SIG-M5 (cell line): ENCODE results near the gene KIR3DL3.
"Not testable (repeated sequence)": the region's sequence is repeated elsewhere in the genome, so short reads cannot be mapped to it uniquely, and the experiment has no call there.

ENCODE experiments used
- DNase-seq: peaks from one replicate; lab custom pipeline; 2025; lab: John Stamatoyannopoulos, UW

The KIR3DL3 gene

DNA sequence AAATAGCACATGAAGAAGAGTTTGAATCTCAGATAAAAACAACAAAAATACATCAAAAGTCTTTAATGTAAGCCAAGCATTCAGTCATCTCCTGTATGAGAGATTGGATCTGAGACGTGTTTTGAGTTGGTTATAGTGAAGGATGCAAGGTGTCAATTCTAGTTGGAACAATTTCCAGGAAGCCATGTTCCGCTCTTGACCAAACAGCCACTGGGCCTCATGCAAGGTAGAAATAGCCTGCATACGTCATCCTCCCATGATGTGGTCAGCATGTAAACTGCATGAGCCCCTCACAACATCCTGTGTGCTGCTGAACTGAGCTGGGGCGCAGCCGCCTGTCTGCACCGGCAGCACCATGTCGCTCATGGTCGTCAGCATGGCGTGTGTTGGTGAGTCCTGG, at the start of gene KIR3DL3:
KIR3DL3 (plus strand) TSS at position 301 of the 400 bp plus-strand sequence; CDS start at position 356, 55 bp downstream.
- no peak for DNase-seq

DNA sequence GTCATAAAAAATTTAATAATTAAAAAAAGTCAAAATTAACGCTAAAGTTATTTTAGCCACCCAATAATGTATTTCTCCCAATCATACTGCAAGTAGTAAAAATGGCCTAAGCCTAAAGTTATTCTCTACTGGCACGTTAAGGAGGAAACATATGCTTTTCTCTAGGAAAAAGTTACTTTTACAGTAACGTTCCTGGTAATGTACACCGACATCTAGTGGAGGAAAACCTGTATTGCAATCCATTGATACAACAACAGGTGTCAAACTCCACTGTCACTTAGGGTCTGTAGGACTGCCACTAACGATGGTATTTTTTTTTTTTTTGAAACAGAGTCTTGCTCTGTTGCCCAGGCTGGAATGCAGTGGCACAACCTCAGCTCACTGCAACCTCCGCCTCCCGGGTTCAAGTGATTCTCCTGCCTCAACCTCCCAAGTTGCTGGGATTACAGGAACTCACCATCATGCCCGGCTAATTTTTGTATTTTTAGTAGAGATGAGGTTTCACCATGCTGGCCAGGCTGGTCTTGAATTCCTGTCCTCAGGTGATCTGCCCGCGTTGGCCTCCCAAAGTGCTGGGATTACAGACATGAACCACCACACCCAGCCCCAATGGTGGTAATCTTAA, 47.9 kb upstream of the KIR3DL3 start:
- not testable (repeated sequence) for DNase-seq

DNA sequence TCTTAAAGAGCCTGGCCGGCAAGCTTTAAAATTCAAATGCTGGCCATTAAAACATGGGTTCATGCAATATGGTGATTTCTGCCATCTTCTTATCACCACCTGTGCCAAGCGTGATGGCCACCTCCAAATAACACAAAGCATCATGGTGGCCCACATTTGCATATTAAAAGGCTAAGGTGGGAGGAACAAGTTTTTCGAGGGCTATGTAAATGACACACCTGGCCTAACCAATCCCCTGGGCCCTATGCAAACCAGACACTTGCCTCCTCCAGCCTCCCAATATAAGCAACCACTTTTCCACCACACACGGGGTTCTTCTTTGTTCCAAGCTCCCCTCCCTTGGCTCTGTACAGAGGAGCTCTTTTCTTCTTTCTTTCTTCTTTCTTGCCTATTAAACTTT, 47.0 kb upstream of the KIR3DL3 start:
- DNase-seq, result no peak

DNA sequence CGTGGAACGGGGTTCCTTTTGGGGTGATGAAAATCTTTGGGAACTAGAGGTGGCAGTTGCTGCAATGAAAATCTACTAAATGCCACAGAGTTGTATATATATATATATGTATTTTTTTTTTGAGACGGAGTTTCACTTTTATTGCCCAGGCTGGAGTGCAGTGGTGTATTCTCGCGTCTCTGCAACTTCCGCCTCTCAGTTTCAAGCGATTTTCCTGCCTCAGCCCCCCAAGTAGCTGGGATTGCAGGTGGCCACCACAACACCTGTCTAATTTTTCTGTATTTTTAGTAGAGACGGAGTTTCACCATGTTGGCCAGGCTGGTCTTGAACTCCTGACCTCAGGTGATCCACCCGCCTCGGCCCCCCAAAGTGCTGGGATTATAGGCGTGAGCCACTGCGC, 42.6 kb upstream of the KIR3DL3 start:
- not testable (repeated sequence) for DNase-seq

DNA sequence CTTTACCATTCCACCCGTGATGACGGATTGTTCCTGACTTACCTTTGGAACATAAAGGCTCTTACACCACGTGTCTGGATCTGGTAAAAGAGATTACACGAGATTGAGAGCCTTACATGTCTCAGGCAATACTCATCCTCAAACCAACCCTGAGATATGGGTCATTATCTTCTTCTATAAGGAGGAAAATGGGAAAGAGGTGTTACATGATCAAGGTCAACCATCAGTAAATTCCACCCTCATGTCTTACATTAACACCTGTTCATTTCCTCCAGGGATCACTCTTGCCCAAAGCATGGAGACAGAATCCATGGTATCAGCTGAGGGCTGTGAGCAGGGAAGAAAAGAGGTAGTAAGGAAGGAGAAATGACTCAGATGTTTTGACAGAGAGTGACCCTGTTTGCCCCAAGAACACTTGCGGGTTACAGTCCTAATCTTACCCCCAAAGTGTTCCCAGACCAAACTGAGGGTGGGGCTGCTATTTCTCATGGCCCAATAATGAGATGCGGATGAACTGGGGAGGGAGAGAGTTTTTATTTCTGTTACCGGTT, 41.9 kb upstream of the KIR3DL3 start:
- no peak for DNase-seq

DNA sequence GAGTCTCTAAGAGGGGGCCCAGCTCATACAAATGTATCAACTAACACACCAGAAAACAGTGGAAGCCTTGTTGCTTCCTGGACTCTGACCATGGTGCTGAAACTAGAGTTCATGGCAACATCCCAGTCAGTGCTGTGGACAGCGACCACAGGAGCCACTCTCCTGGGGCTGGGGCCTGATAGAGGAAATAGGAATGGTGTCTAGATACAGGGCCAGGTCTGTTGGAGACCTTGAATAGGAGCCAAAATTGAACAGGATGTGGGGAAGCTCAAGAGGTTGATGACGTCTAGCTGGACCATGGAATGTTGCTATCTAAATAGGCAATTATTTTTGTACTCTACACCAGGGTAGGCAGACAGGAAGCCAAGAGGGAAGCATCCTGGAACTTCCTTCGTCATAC, 39.7 kb upstream of the KIR3DL3 start:
- no peak for DNase-seq

DNA sequence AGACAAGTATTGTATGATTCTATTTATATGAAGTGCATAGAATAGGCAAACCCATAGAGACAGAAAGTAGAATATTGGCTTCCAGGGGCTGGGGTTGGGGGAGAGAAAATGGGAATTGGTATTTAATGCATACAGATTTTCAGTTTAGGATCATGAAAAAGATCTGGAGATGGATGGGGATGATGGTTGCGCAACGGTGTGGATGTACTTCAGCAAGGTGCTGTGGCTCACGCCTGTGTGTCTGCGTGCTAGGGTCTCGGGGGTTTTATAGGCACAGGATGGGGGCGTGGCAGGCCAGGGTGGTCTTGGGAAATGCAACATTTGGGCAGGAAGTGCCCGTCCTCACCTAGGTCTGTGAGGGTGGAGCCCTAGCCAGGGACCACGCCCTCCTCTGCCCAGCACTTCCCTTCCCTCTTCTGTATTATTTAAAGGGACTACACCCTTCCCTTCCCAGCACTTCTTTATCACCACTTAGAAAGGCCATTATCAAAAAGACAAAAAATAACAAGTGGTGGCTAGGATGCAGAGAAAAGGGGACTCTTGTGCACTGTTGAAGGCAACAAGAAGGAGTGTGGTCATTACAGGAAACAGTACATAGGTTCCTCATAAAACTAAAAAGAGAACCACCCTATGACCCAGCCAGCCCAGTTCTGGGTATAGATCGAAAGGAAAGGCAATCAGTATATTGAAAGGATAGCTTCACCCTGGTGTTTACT, 32.5 kb upstream of the KIR3DL3 start:
- DNase-seq, result no peak

DNA sequence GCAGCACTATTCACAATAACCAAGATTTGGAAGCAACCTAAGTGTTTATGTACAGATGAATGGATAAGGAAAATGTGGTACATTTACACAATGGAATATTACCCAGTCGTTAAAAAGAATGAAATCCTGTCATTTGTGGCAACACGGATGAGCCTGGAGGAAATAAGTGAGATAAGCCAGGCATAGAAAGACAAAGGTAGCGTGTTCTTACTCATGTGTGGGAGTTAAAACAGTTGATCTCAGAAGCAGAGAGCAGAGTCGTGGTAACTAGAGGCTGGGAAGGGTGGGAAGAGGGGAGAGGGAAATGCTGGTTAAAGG, 32.0 kb upstream of the KIR3DL3 start:
- no peak for DNase-seq

DNA sequence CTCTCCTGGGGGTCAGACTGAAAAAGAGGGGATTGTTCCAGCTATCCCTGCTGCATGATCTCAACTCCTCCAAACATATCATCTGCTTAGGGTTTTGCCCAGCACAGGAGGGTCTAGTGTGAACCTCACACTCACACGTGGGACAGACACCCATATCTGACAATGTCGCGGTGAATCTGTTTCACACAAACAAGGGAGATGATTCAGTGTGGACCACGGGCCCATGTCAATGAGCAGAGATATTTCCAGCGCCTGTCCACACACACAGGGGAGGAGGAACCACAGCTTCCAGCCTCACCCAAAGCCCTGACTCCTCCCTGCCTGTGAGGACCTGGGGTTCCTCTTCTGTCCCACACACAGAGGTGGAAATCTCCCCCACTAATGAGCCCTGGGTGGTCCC, 29.6 kb upstream of the KIR3DL3 start:
- DNase-seq, result no peak

DNA sequence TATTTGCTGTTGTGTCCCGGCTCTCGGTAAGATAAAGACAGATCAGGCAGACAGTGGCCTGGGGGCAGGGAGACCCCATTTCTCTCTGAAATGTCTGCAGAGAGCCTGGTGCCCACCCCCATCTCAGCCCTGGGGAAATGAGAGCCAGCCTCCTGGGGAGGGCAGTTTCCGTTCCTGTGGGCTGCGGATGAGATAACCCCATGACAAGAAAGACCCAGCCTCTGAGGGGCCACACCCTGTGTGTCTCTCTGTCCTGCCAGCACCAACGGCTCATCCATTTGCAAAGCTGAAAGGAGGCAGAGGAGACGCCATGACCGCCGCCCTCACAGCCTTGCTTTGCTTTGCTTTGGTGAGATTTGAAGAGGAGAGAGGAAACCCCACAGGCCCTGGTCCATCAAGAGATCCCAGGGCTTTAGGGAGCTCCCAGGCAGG, 28.1 kb upstream of the KIR3DL3 start:
- no peak for DNase-seq

DNA sequence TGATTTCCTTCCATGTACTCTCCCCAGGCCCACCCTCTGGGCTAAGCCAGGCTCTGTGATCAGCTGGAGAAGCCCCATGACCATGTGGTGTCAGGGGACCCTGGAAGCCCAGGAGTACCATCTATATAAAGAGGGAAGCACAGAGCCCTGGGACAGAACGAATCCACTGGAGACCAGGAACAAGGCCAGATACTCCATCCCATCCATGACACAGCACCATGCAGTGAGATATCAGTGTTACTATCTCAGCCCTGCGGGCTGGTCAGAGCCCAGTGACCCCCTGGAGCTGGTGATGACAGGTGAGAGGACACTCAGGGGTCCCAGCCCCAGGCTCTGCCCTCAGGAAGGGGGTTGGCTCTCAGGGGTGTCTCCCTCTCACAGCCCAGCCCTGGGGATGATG, 27.5 kb upstream of the KIR3DL3 start:
- no peak for DNase-seq

DNA sequence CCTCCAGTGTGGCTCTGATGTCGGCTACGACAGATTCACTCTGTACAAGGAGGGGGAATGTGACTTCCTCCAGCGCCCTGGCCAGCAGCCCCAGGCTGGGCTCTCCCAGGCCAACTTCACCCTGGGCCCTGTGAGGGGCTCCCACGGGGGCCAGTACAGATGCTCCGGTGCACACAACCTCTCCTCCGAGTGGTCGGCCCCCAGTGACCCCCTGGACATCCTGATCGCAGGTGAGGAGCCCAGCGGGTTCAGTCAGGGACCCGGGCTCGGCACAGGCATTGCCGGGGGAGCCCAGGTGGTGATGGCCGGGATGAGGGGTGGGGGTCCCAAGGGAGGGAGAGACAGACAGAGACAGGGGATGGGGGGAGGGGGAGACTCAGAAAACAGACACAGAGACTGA, 26.5 kb upstream of the KIR3DL3 start:
- DNase-seq, result not testable (repeated sequence)

DNA sequence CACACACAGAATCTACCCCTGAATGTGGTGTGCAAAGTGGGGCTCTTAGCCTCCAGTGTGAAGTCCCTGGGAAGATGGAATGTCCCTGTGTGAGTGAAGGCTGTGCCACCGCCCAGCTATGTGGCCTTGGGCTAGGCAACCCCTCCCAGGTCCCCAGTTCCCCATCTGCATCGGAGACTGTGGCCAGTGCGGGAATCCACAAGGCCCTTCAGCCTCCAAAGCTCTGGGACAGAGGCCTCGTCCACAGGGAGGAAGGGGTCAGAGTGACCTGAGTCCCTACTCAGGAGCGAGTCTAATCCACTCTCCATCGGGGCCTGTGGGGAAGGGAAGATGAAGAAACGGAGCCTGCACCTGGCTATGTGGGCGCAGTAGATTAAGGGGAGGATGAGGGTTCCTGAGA, 19.3 kb upstream of the KIR3DL3 start:
- DNase-seq, result no peak

DNA sequence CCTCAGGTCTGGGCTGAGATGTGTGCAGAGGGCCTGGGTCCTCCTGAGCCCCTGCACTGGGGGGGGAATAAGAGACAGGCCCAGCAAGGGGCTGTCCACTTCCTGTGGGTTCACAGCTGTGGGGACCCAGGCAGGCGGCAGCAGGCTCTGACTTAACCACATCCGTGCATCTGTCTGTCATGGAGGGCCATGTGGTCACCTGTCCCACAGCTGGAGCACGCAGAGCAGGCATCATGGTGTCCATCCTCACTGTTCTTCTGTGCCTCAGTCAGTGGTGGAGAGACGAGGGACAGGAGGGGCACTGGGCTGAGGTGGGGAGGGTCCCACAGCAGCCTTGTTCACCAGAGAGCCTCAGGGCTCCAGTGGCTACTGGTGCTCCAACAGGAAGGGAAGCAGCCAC, 16.3 kb upstream of the KIR3DL3 start:
- no peak for DNase-seq

DNA sequence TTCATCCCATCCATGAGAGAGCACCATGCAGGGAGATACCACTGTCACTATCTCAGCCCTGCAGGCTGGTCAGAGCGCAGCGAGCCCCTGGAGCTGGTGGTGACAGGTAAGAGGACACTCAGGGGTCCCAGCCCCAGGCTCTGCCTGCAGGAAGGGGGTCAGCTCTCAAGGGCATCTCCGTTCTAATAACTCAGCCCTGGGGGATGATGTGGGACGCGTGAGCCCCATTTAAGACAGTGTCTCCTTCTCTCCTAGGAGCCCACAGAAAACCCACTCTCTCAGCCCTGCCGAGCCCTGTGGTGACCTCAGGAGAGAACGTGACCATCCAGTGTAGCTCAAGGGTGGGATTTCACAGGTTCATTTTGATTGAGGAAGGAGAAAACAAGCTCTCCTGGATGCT, 15.5 kb upstream of the KIR3DL3 start:
- no peak for DNase-seq

DNA sequence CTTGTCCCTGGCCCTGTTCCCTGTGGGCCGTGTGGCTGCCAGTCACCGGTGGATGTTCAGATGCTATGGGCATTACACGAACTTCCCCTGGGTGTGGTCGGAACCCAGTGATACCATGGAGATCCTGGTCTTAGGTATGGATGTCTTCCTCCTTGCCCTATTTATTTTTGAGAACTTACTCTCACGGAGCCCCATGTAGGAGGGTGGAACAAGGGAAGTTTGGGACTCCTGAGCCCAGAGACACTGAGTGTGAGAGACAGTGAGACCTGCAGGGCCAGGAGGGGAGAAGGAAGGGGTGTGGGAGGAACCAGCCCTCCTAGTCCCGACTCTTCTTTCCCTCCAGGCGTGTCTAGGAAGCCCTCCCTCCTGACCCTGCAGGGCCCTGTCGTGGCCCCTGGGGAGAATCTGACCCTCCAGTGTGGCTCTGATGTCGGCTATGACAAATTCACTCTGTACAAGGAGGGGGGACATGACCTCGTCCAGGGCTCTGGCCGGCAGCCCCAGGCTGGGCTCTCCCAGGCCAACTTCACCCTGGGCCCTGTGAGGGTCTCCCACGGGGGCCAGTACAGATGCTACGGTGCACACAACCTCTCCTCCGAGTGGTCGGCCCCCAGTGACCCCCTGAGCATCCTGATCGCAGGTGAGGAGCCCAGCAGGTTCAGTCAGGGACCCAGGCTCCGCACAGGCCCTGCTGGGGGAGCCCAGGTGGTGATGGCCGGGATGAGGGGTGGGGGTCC, 14.9 kb upstream of the KIR3DL3 start:
- DNase-seq, result no peak

DNA sequence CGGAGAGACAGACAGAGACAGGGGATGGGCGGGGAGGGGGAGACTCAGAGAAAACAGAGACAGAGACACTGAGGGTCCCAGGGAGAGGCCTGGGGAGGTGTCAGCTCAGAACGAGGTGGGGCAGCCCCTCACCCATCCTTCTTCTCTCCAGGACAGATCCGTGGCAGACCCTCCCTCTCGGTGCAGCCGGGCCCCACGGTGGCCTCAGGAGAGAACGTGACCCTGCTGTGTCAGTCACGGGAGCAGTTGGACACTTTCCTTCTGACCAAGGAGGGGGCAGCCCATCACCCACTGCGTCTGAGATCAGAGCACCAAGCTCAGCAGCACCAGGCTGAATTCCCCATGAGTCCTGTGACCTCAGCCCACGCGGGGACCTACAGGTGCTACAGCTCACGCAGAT, 14.3 kb upstream of the KIR3DL3 start:
- not testable (repeated sequence) for DNase-seq

DNA sequence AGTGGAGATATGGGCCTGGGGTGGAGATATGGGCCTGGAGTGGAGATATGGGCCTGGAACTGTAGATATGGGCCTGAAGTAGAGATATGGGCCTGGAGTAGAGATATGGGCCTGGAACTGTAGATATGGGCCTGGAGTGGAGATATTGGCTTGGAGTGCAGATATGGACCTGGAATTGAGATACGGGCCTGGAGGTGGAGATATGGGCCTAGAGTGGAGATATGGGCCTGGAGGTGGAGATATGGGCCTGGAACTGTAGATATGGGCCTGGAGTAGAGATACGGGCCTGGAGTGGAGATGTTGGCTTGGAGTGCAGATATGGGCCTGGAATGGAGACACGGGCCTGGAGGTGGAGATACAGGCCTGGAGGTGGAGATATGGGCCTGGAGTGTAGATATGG, 402 bp downstream of the KIR3DL3 start:
- no peak for DNase-seq

DNA sequence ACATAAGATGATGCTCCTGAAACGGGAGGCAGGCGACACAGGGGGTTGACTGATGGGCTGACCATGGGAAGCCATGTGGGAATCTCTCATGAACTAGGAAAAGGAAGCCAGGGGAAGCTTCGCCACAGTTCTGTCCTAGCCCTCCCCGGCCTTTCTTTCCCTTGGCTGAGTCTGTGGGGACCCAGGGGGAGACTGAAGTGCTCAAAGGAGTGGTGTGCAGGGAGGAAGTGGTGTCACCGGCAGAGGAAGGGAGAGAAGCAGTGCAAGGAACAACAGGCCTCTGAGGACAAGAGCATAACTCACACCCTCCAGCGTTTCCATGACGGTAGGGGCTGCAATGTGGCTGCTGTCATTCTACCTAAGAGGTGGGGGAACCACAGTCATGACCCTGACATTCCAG, 1.1 kb downstream of the KIR3DL3 start:
- DNase-seq, result no peak

DNA sequence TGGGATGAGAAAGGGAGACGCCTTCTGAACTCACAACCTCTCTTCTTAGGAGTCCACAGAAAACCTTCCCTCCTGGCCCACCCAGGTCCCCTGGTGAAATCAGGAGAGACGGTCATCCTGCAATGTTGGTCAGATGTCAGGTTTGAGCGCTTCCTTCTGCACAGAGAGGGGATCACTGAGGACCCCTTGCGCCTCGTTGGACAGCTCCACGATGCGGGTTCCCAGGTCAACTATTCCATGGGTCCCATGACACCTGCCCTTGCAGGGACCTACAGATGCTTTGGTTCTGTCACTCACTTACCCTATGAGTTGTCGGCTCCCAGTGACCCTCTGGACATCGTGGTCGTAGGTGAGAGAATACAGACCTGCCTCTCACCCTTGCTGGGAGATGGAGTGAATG, 3.3 kb downstream of the KIR3DL3 start:
- no peak for DNase-seq

DNA sequence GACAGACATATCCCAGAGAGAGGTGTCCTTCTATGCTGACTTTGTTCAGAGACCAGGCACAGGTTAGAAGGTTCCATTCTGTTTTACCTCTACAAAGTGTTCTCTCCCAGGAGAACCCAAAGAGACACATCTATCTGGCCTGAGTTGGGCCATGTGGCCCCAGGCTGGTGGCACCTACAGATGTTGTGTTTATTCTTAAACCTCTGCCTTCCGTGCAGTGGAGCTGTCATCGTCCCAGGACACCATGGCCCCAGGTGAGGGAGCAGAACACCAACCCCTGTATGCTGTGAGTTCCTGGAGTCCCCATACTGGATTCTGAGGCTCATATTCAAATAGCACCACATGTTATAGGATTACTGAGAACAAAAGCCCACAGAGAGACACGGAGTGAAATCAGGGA, 3.9 kb downstream of the KIR3DL3 start:
- DNase-seq, result no peak

DNA sequence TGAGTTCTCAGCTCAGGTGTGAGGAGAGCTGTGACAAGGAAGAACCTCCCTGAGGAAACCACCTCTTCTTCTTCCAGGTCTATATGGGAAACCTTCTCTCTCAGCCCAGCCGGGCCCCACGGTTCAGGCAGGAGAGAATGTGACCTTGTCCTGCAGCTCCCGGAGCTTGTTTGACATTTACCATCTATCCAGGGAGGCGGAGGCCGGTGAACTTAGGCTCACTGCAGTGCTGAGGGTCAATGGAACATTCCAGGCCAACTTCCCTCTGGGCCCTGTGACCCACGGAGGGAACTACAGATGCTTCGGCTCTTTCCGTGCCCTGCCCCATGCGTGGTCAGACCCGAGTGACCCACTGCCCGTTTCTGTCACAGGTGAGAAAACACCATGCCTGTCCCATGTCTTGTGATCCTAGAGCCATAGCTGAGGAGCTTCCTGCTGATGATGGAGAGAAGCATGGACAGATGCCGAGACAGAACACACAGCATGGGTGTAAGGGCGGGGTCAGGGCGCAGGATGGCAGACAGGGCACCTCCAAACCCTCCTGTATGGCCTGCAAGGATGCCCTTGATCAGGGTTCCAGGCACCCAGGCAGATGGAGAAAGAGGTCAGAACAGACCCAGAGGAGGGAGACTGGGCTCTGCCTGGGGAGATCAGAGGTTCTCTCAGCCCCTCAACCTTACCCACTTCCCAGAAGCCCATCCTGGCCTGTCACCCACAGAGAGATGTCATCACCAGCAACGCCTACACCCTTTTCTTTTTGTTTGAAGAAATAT, 5.4 kb downstream of the KIR3DL3 start:
- DNase-seq, result no peak
